ENCODE data around the gene ZFP36L2.

ZFP36L2 gene

DNA sequence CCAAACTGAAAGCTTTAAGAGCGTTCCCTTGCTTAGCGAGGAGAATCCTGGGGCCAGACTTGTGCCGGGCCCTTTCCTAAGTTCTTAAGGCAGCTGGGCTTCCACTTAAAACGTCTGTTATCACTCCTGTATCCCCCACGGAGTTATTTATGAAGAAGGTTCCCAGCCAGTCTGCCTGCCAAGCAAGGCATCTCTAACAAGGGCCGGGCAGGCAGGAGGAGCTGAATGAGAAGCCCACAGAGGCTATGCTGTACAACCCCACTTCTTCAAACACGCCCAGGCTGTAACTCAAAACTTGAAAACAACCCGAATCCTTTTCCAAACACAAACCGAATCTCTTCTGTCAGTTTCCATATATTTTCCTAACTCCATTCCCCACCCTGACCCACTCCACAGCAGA lies 39.0 kb upstream of the ZFP36L2 start:
- FAIRE-seq (no peak), DNase-seq (ENCODE audit: insufficient read length) (no peak)
- no peak for TF ChIP-seq POLR2A (IDR thresholded peaks at IDR 0.05; ENCODE audit: low read depth, low read length)
- TF ChIP-seq POLR2AphosphoS5 (IDR thresholded peaks at IDR 0.05; ENCODE audit: low read depth, low read length) = no peak
- TF ChIP-seq TAF1 (IDR thresholded peaks at IDR 0.05; ENCODE audit: borderline replicate concordance, low read depth, low read length) = no peak

DNA sequence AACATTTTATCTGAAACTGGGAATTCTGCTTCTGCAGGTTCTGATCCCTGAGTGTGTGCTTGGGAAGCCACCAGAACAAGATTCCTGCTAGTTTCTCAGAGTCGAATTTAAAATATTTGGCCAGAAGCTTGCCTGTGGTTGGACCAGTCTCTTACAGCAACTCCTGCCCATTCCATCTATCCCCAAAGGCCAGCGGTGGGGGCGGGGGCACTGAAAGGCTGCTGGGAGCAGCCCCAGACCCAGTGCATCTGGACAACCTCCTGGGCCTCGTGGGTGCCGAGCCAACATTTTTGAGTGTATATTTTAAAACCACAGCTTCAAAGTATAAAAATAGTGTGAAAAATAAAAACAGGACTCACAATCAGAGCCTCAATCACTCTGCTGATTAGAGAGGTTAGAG lies 38.6 kb upstream of the ZFP36L2 start:
- no peak for TF ChIP-seq TAF1 (IDR thresholded peaks at IDR 0.05; ENCODE audit: borderline replicate concordance, low read depth, low read length)
- TF ChIP-seq POLR2AphosphoS5 (IDR thresholded peaks at IDR 0.05; ENCODE audit: low read depth, low read length) = no peak
- no peak for TF ChIP-seq POLR2A (IDR thresholded peaks at IDR 0.05; ENCODE audit: low read depth, low read length)
- no peak for FAIRE-seq
- DNase-seq (ENCODE audit: insufficient read length) = no peak

DNA sequence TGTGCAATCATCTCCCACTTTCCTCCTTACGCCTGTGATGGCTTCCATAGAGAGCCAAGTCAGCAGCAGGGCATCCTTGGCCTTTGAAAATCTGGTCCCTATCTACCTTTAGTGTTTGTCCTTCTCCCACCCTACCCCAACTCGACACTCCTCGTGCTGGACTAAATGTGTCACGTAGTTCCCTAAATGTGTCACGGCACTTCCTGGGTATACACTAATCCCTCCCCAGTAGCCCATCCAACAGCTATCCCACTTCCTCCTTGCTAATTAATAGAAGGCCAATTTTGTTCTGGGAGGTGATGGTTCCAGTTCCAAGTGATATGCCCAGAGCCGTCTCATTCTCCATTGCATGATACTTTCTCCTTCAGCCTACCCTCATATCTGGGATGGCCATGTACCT lies 36.5 kb upstream of the ZFP36L2 start:
- DNase-seq (ENCODE audit: insufficient read length) (no peak), FAIRE-seq (no peak)
- TF ChIP-seq TAF1 (IDR thresholded peaks at IDR 0.05; ENCODE audit: borderline replicate concordance, low read depth, low read length) (no peak), POLR2A (IDR thresholded peaks at IDR 0.05; ENCODE audit: low read depth, low read length) (no peak), POLR2AphosphoS5 (IDR thresholded peaks at IDR 0.05; ENCODE audit: low read depth, low read length) (no peak)

DNA sequence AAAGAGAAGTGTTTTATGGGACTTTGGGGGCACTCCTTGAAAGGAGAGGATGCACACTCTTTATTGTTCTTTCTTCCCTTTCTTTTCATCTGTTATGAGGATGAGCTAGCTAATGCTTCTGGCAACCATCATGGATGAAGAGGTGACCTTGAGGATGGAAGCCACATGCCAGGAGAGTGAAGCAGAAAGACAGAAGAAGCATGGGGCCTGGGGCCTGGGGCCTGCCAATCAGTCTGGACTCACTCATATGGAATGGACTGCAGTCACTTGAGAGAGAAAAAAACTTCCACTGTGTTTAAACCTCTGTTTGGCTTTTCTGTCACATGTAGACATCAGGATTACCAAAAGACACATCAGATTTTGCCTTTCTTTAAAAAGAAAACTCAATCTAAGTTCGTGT lies 35.8 kb upstream of the ZFP36L2 start:
- DNase-seq (ENCODE audit: insufficient read length) = no peak
- no peak for FAIRE-seq
- no peak for TF ChIP-seq POLR2A (IDR thresholded peaks at IDR 0.05; ENCODE audit: low read depth, low read length)
- no peak for TF ChIP-seq TAF1 (IDR thresholded peaks at IDR 0.05; ENCODE audit: borderline replicate concordance, low read depth, low read length)
- no peak for TF ChIP-seq POLR2AphosphoS5 (IDR thresholded peaks at IDR 0.05; ENCODE audit: low read depth, low read length)

DNA sequence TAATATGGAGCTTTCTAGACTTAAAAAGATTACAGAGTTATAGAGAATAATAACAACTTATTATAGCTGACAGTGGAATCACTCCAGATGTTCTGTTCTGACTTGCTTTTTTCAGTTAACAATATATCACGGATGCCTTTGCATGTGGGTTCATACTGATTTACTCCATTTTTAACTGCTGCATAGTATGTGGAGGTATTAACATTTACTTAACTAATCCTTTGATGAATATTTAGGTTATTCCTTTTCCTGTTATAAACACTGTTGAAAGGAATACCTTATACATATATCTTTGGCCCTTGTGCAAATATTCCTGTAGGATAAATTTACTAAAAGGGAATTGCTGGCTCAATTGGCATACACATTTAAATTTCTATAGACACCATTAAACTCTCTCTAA lies 33.1 kb upstream of the ZFP36L2 start:
- no peak for TF ChIP-seq POLR2A (IDR thresholded peaks at IDR 0.05; ENCODE audit: low read depth, low read length)
- TF ChIP-seq TAF1 (IDR thresholded peaks at IDR 0.05; ENCODE audit: borderline replicate concordance, low read depth, low read length) = no peak
- TF ChIP-seq POLR2AphosphoS5 (IDR thresholded peaks at IDR 0.05; ENCODE audit: low read depth, low read length) = no peak
- FAIRE-seq (no peak), DNase-seq (ENCODE audit: insufficient read length) (no peak)

DNA sequence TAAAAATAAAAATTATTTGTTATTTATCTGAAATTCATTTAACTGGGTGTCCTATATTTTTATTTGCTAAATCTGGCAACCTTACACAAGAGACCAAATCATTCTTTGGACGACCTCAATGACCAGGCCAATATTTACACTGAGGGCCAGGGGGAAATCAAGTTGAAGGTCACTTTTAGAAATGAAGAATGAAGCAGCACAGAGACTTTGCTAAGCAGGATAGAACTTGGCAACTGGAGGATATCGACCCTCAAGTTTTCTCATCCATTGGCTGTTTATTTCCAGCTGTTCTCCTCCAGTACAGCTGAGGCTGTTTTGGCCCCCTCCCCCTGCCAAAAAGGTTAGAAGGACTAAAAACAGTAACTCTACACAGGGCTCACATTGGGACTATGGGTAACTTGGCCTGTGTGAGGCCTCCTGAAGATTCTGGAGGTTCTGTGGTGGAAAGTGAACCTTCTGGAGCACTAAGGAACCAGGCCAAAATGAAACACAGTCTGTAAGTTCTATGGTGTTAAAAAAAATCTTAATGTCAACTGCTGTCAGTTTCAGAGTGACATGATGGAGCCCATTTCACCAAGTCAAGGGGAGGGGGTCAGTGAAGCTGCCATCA lies 32.2 kb upstream of the ZFP36L2 start:
- FAIRE-seq (no peak), DNase-seq (ENCODE audit: insufficient read length) (no peak)
- TF ChIP-seq TAF1 (IDR thresholded peaks at IDR 0.05; ENCODE audit: borderline replicate concordance, low read depth, low read length) (no peak), POLR2A (IDR thresholded peaks at IDR 0.05; ENCODE audit: low read depth, low read length) (no peak), POLR2AphosphoS5 (IDR thresholded peaks at IDR 0.05; ENCODE audit: low read depth, low read length) (no peak)

DNA sequence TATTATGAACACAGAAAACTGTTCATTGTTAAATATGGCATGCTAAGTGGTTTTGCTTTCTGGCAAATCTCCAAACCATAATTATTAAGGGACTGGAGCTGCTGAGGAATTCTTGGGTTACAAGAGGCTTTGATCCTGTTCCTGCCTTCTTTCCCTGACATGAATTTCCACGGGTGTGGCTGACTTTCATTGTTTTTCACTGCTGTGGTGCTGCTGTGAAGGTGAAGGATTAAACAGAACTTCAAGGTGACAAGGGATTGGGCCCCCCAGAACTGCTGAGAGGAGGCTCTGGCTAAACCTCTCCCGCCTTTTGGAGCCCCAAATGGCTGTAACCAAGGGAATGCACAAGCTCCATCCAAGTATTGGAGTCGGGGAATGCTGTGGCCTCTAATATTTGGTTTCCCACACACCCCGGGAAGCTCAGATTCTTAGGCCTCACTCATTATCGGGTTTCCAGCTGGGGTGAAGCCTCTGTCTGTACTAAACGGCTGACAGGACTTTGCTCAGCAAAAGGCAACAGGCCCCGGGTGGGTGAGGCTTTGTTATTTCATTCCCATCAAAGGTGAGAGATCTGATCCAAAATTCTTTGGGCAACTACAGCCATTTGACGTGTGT lies 29.0 kb upstream of the ZFP36L2 start:
- DNase-seq (ENCODE audit: insufficient read length) (no peak), FAIRE-seq (no peak)
- TF ChIP-seq TAF1 (IDR thresholded peaks at IDR 0.05; ENCODE audit: borderline replicate concordance, low read depth, low read length) (no peak), POLR2A (IDR thresholded peaks at IDR 0.05; ENCODE audit: low read depth, low read length) (no peak), POLR2AphosphoS5 (IDR thresholded peaks at IDR 0.05; ENCODE audit: low read depth, low read length) (no peak)

DNA sequence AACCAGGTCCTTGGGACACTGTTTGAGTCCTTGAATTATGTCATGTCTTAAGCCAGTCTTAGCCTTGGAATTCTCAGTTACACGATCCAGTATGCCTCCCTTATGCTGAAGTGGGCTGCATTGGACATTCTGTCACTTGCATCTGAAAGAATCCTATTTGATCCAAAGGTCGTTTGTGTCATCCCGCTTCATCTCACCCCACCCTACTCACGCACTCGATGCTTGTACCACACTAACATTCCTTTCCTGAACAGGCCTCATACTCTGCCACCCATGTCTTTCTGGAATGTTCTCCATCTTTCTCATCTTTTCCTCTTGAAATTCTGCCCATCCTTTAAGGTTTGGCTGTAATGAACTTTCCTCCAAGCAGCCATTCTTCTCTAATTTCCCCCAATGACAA lies 27.9 kb upstream of the ZFP36L2 start:
- TF ChIP-seq POLR2AphosphoS5 (IDR thresholded peaks at IDR 0.05; ENCODE audit: low read depth, low read length) = no peak
- no peak for TF ChIP-seq POLR2A (IDR thresholded peaks at IDR 0.05; ENCODE audit: low read depth, low read length)
- no peak for TF ChIP-seq TAF1 (IDR thresholded peaks at IDR 0.05; ENCODE audit: borderline replicate concordance, low read depth, low read length)
- no peak for DNase-seq (ENCODE audit: insufficient read length)
- no peak for FAIRE-seq

DNA sequence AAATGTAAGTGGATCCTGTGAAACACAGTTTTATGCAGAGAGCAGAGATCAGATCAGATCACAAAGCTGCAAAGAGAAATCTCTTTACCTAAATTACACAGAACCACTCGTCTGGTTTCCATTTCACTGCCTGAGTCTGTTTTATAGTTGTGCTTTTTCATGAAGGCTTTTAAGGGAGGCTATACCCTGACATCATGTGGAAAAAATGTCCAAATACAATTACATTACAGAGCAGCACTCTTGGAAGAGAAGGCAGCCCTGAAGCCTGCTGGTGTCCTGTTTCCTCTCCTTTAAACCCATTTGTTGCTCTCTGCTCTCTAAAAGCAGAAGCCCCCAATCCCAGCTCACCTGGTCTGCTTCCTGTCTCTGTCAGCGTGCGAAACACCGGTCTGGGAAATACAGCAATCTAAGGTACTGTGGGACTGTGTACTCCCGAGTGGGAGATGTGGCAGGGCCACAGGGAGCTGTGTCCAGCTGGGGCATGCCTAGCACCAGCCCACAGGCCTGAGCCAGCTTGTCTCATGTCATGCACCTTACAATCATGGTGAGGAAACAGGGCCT lies 24.8 kb upstream of the ZFP36L2 start:
- TF ChIP-seq POLR2A (IDR thresholded peaks at IDR 0.05; ENCODE audit: low read depth, low read length) (no peak), TAF1 (IDR thresholded peaks at IDR 0.05; ENCODE audit: borderline replicate concordance, low read depth, low read length) (no peak), POLR2AphosphoS5 (IDR thresholded peaks at IDR 0.05; ENCODE audit: low read depth, low read length) (no peak)
- no peak for FAIRE-seq
- DNase-seq (ENCODE audit: insufficient read length) = no peak

DNA sequence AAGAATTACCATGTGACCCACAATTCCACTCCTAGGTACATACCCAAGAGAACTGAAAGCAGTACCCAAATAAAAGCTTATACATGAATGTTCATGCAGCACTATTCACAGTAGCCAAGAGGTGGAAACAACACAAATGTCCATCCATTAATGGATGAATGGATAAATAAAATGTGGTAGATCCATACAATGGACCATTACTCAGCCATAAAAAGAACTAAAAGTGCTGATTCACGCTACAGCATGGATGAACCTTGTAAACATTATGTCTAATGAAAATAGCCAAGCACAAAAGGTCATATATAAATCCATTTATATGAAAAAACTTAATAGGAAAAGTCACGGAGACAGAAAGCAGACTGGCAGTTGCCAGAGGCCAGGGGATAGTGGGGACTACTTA lies 23.6 kb upstream of the ZFP36L2 start:
- DNase-seq (ENCODE audit: insufficient read length) (no peak), FAIRE-seq (no peak)
- TF ChIP-seq POLR2A (IDR thresholded peaks at IDR 0.05; ENCODE audit: low read depth, low read length) = no peak
- no peak for TF ChIP-seq TAF1 (IDR thresholded peaks at IDR 0.05; ENCODE audit: borderline replicate concordance, low read depth, low read length)
- no peak for TF ChIP-seq POLR2AphosphoS5 (IDR thresholded peaks at IDR 0.05; ENCODE audit: low read depth, low read length)

DNA sequence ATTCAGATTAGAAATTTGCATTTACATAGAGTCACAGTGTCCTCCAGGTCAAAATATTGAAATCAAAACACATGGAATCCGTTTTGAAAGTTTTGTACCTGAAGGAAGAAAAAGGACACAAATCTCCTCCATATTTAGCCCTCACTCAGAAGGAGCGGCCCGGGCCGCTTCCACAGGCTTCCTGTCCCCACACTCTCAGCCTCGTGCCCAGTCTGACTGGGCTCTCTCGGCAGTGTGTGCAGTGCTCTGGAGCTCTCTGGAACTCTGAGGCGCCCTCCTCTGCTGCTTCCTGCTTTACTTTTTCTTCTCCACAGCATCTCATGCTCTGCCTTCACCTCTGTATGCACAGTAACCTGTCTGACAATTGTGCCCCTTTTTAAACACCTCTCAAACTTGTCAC lies 22.2 kb upstream of the ZFP36L2 start:
- no peak for FAIRE-seq
- DNase-seq (ENCODE audit: insufficient read length) = no peak
- TF ChIP-seq TAF1 (IDR thresholded peaks at IDR 0.05; ENCODE audit: borderline replicate concordance, low read depth, low read length) = no peak
- no peak for TF ChIP-seq POLR2A (IDR thresholded peaks at IDR 0.05; ENCODE audit: low read depth, low read length)
- TF ChIP-seq POLR2AphosphoS5 (IDR thresholded peaks at IDR 0.05; ENCODE audit: low read depth, low read length) = no peak

DNA sequence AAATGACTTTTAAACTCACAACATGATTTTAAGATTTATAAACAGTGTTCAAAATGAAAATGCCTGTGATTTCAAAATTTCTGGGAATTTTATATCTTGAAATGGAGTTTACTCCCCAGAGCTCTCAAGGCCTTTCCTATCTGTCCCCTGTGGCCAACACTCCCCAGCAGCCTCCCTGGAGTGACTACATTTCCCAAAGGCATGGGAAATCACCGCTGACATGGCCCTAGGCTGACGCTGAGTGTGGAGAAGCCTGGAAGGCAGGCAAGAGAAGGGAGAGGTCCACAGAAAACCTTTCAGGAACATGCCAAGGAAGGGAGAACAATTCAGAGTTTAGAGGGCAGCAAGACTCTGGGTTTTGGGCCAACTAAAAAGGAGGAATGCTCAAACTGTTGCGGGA lies 20.2 kb upstream of the ZFP36L2 start:
- FAIRE-seq = no peak
- DNase-seq (ENCODE audit: insufficient read length) = no peak
- no peak for TF ChIP-seq POLR2AphosphoS5 (IDR thresholded peaks at IDR 0.05; ENCODE audit: low read depth, low read length)
- no peak for TF ChIP-seq POLR2A (IDR thresholded peaks at IDR 0.05; ENCODE audit: low read depth, low read length)
- TF ChIP-seq TAF1 (IDR thresholded peaks at IDR 0.05; ENCODE audit: borderline replicate concordance, low read depth, low read length) = no peak

Data from GM12892 (cell line).